ENCODE data around the gene GUCD1. TPM values are rescaled to one million over a fixed set of nuclear protein-coding genes. Genes with fewer than 3 reads are reported as not detected.

Gene GUCD1
- total RNA-seq, 1 experiment from 2014 or later = 48.4 TPM

DNA sequence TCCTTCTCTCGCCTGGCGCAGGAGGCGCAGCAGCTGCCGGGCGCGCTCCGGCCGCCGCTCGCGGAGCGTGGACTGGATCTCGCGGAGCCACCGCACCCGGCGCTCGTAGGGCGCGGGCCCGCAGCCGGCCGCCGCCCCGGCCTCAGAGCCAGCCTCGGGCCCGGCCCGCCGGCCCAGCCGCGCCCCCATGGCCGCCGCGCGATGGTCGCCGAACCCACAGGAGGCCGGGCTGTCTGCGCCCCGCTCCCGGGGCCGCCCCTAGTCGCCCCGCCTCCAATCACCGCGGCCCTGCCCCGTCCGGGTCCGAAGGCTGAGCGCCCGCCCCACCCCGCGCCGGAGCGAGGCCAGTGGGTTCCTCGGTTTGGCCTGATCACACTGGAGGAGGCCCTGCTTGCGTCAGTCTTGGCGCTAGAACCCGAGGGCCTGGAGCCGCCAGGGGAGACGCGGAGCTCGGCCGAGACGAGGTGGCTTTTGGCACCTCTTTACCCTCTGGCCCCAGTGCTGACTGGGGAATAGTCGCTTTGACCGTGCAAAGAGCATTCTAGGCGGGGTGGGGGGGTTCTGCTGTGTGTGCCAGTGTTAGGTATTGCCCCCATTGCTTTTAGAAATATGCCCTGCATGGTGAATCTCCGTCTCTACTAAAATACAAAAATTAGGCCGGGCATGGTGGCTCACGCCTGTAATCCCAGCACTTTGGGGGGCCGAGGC lies 38.1 kb upstream of the GUCD1 start, which contains the start of gene LRRC75B:
Gene LRRC75B (minus strand): TSS at position 223 of the 708 bp plus-strand sequence. CDS start 34 bp downstream, at position 189.
- TF ChIP-seq, protein P1, sequence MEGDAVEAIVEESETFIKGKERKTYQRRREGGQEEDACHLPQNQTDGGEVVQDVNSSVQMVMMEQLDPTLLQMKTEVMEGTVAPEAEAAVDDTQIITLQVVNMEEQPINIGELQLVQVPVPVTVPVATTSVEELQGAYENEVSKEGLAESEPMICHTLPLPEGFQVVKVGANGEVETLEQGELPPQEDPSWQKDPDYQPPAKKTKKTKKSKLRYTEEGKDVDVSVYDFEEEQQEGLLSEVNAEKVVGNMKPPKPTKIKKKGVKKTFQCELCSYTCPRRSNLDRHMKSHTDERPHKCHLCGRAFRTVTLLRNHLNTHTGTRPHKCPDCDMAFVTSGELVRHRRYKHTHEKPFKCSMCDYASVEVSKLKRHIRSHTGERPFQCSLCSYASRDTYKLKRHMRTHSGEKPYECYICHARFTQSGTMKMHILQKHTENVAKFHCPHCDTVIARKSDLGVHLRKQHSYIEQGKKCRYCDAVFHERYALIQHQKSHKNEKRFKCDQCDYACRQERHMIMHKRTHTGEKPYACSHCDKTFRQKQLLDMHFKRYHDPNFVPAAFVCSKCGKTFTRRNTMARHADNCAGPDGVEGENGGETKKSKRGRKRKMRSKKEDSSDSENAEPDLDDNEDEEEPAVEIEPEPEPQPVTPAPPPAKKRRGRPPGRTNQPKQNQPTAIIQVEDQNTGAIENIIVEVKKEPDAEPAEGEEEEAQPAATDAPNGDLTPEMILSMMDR (IDR thresholded peaks at IDR 0.05; ENCODE audit: unreplicated experiment) = no peak
- intact Hi-C loops (cut with micrococcal nuclease) = no loop called here
- CTCF ChIA-PET = interaction anchor here (0.9 kb wide), 1 partner anchor 145 kb away, joined by 4 read pairs; no protein-coding TSS in a partner anchor
- no TSS peak for BruUV-seq (replicated peaks)
- POLR2A ChIA-PET = interaction anchor here (0.7 to 1.2 kb wide), 2 partner anchors 15 to 38 kb away, joined by 3 to 6 read pairs; partner anchors contain the start of gene GUCD1
- no peaks in the 10 kb centered on the region for H3K9me3 Mint-ChIP-seq (ENCODE audit: unreplicated experiment)
- peak; percentile 81 for DNase-seq (ENCODE audit: unreplicated experiment)
- no peaks in the 10 kb centered on the region for H3K27me3 Mint-ChIP-seq (ENCODE audit: insufficient read depth, unreplicated experiment)
- H3K4me3 Mint-ChIP-seq (ENCODE audit: unreplicated experiment) = peak within 1 kb of the TSS; percentile 76
- no peaks in the 10 kb centered on the region for H3K4me1 Mint-ChIP-seq (ENCODE audit: insufficient read depth, unreplicated experiment)
- H3K27ac Mint-ChIP-seq (ENCODE audit: low read depth, unreplicated experiment) = no peak within 1 kb of the TSS
- no peaks in the 10 kb centered on the region for H3K36me3 Mint-ChIP-seq (ENCODE audit: insufficient read depth, unreplicated experiment)

DNA sequence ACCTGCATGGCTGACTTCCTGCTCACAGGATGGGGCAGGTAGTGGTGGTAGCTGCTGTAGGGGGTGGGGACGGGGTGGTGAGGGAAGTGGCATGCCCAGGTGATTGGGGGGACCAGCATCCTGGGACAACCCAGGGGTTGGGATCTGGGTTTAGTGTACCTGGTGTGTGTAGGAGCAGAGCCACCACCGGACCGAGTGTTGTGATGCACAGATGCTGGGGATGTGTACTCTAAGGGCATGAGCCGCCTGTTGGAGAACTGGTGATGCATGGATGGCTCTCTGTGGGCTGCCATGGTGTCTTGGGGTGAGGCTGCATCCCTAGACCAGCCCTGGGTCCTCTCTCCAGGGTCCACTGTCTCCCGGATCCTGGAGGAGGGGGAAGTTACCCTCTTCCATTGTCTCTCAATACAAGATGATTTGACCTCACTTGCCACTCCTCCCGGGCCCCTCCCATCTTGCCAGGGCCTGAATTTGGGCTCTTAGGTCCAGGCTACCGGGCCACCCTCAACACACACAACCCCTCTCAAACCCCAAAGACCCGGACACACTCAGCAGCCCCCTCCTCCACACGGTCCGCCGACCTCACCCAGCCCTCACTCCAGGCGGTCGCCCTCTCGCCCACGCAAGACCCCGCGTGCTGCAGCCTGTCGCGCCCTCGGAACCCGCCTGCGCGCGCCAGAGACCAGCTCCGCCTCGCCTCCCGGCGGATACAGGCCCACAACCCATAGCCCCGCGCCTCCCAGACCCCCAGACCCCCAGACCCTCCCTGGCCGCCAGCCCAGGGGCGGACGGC lies 37.3 kb upstream of the GUCD1 start:
- H3K36me3 Mint-ChIP-seq (ENCODE audit: insufficient read depth, unreplicated experiment) = no peaks in the 10 kb centered on the region
- H3K4me1 Mint-ChIP-seq (ENCODE audit: insufficient read depth, unreplicated experiment) = no peaks in the 10 kb centered on the region
- TF ChIP-seq, protein P1 (IDR thresholded peaks at IDR 0.05; ENCODE audit: unreplicated experiment) = no peak
- ChIA-PET CTCF (interaction anchor here (0.6 to 0.9 kb wide), 2 partner anchors 146 to 1775 kb away, joined by 4 read pairs; no protein-coding TSS in a partner anchor), POLR2A (interaction anchor here (1.2 kb wide), 1 partner anchor 38 kb away, joined by 6 read pairs; the partner anchor contains the start of gene GUCD1)
- H3K9me3 Mint-ChIP-seq (ENCODE audit: unreplicated experiment) = no peaks in the 10 kb centered on the region
- no peak for DNase-seq (ENCODE audit: unreplicated experiment)
- no peaks in the 10 kb centered on the region for H3K27me3 Mint-ChIP-seq (ENCODE audit: insufficient read depth, unreplicated experiment)
- H3K4me3 Mint-ChIP-seq (ENCODE audit: unreplicated experiment) = peak overlapping the region; percentile 76
- no peak overlapping the region for H3K27ac Mint-ChIP-seq (ENCODE audit: low read depth, unreplicated experiment)
- intact Hi-C loops (cut with micrococcal nuclease) = no loop called here
- no TSS peak for BruUV-seq (replicated peaks)

DNA sequence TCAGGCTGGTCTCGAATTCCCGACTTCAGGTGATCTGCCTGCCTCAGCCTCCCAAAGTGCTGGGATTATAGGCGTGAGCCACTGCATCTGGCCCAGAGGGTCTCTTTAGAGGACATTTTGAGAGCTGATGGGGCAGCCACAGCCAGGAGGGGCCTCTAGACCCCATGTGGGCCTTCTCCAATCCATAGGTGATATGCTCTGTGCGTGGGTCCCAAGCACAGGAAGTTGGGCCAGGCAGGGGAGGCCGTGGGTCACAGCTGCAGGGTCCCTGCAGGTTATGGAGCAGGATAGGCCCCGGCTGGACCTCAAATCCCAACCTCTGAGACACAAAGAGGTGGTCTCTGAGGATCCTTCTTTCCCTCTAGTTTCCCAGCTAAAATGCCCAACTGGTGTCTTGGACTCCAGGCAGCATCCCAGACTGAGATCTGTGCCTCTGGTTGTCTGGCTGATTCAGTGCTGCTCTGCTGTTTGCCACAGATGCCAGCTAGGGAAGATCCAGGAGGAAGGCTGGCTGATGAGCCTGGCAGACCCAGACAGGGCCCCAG lies 36.4 kb upstream of the GUCD1 start:
- intact Hi-C loops (cut with micrococcal nuclease) = no loop called here

More for the DNA sequence above, 36.4 kb upstream of the GUCD1 start:
- CTCF ChIA-PET = interaction anchor here (0.6 kb wide), 1 partner anchor 1776 kb away, joined by 4 read pairs; no protein-coding TSS in a partner anchor
- no TSS peak for BruUV-seq (replicated peaks)
- H3K27me3 Mint-ChIP-seq (ENCODE audit: insufficient read depth, unreplicated experiment) = no peaks in the 10 kb centered on the region
- no peak overlapping the region for H3K27ac Mint-ChIP-seq (ENCODE audit: low read depth, unreplicated experiment)
- H3K4me1 Mint-ChIP-seq (ENCODE audit: insufficient read depth, unreplicated experiment) = no peaks in the 10 kb centered on the region
- TF ChIP-seq, protein P1 (IDR thresholded peaks at IDR 0.05; ENCODE audit: unreplicated experiment) = no peak
- H3K36me3 Mint-ChIP-seq (ENCODE audit: insufficient read depth, unreplicated experiment) = no peaks in the 10 kb centered on the region
- H3K9me3 Mint-ChIP-seq (ENCODE audit: unreplicated experiment) = no peaks in the 10 kb centered on the region
- DNase-seq (ENCODE audit: unreplicated experiment) = no peak
- POLR2A ChIA-PET = no interaction called here
- no peak overlapping the region for H3K4me3 Mint-ChIP-seq (ENCODE audit: unreplicated experiment)
